NCI-H2107 (cell line): Measurements from ENCODE around the gene MPV17.

Experiments
- DNase-seq: peaks from one replicate; lab custom pipeline; 2025; lab: John Stamatoyannopoulos, UW

The MPV17 gene

DNA sequence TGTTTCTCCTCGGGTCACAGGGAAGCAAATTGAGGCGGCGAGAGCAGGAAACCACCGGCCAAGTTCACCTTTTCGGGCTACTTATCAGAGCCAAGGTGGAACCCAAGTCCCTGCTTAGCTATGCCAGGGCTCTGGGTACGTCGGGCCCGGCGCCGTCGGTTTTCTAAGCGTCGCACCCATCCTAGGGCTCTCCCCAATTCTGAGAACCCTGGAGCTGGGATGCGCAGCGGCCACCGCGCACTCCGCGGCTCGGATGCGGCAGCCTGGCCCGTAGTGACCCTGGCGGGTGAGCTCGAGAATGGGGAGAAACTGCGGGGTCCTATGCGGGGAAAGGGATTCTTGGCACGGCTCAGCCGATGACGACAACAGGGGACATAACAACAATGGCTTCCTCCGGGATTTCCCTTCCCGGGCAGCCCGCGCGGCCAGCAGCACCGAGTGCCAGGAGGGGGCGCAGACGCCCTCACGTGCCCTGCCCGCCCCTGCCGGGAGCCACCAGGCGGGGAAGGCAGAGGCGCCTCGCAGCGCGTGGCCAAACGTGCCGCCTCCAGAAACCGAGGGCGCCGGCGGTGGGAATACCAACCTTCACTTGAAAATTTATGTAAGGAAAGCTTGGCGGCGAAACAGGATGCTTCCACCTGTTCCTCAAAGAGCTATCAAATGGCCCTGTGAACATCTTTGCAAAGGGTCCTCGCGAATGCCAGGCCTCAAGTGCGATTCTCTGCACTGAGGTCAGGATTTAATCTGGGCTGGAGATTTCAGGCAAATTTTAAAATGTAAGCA, 58.0 kb downstream of the MPV17 start:
- DNase-seq, result peak; percentile 67

DNA sequence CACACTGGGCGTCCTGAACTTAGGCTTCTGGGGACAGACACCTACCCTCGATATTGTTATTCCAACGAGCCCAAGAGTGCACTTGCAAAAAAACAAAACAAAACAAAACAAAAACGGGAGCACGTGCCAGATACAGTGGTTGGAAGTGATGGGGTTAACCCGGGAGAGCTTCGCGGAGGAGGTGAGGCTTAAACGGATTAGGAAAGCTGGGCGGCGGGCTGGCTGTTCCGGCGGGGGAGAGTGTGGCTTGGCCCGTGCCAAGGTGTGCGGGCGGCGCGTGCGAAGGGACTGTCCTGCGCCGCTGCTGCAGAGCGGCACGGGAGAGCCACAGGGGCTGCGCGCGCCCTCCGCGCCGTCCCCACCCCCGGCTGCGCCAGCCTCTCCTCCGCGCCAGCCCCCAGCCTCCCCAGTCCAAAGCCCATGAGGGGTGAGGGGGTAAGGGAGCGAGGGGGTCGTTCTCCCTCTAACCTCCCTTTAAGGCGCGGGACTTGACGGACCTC, 58.6 kb downstream of the MPV17 start:
- DNase-seq, result no peak

DNA sequence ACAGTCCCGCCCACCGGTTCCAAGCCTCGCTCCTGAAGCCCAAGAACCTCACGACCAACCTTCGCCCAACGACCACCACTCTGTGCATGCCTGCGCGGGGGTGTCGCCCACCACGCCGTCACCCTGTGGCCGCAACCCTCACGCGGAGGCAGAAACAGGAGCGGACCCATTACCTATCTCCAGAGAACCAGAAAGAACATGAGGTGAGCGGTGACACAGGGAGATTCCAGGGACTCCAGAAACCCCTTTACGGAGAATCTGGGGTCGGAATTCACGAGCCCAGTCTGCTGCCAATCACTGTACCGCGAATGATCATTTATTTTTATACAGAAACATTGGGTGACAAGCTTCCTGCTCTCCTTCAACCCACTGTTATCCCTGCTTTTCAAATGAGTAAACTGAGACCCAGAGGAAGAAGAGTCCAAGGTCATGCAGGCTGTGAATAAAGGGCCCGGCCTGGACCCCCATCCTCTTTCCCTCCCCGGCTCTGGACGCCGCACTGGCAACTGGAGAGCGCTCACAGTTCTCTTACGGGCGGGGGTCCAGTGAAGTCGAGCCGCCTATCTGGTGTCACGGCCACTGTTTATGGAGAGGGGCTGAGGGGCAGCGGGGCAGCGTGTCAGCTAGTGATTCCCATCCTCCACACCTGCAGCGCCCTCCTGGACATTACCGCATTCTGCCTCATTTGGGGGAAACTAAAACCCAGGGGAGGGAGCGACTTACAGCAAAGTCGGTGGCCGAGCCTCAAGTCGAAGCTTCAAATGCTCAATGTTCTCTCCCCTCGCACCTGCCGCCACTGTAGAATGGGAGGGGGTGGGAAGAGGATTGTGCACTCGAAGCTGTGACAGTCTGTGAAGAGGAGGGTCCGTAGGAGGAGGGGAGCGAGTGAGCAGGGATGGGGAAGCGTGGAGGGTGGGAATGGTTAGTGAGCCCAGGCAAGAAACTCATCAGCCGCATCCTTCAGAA, 59.3 kb downstream of the MPV17 start:
- no peak for DNase-seq

DNA sequence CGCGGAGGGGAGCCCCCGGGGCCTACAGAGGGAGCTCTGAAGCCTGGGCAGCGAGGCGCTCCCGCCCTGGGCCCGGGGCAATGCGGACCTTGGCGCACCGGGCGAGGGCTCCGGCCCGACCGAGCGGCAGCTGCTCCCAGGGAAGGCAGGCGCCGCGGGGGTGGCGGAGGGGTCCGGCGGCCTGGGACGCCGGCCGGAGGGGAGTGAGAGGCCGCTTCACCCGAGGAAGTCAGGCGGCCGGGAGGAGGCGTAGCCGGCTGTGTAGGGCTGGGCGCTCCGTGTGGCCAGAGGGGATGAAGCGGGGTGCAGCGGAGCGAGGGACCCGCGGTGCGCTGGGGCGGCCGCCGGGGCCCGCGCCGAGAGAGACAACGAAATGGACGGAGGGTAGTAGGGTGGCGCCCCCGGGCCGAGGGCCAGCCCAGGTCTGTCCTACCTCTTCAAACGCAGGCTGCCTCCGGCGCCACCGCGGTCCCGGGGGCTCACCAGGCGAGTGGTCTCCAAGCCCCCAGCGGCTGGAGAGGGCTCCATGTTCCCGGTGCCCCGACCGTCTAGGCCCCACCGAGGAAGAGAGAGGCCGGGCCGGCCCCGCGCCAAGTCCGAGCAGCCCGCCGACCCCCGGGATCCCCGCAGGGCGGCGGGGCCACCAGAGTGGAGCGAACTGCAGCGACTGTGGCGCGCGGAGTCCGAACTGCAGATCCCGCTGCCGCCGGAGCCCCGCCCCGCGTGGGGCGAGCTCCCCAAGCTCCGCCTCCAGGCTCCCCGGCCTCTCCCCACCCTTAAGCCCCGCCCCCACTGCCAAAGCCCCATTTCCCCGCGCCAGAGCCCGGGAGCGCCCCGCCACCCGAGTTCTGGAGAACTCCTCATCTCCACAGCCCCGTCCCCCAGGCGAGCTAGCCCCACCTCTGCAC, 60.3 kb downstream of the MPV17 start, which contains the start of gene SLC30A3:
Gene SLC30A3, minus strand, starts transcription at position 669 of the 908 bp plus-strand sequence. Its CDS starts 141 bp downstream, at position 528.
- no peak for DNase-seq

DNA sequence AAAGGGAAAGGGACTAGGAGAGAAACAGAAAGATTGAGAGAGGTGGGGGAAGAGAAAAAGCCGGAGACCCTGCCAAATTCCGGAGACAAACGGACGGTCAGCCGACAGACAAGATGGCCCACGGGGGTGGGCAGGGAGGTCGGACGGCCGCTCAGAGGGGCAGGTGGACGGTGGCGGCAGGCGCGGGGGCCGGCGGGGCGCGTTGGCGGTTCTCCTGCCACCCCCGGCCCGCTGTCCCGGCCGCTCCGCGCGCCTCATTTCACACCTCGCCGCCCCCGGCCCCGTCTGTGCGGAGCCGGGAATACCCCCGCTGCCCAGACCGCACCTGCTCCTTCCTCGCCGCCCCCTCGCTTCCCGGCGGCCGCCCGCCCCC, 61.0 kb downstream of the MPV17 start:
- DNase-seq, result no peak

DNA sequence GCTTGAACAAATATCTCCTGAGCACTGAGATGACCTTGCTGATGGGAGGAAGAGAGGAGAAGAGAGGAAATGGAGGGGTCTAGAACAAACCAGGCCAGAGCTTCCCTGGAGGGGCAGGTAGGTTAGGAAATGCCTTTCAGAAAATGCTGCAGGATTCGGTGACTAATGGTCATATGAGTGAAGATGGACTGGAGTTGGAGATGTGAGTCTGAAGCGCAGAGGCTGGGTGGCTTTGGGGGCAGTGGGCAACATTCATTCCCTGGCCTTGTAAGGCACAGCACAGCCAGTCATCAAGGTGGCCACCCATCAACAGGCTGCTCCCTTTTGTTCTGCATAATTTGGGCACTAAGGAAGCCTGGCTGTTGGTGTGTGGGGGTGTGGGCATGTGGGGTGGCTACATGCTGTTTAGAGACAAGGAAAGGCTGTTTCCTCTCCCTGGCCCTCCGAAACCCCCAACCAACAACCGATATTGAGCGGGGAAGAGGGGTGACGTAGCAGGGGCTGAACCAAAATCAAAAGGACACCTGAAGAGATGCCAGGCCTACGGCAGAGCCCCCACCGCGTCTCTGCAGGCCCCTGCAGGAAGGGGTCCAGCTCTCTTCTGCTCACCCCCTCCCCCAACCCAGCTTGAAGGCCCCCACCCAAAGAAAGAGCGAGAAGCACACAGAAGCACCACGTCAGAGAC, 61.5 kb downstream of the MPV17 start:
- DNase-seq, result no peak
